Measurements from ENCODE around the gene NOSIP.

Gene NOSIP

DNA sequence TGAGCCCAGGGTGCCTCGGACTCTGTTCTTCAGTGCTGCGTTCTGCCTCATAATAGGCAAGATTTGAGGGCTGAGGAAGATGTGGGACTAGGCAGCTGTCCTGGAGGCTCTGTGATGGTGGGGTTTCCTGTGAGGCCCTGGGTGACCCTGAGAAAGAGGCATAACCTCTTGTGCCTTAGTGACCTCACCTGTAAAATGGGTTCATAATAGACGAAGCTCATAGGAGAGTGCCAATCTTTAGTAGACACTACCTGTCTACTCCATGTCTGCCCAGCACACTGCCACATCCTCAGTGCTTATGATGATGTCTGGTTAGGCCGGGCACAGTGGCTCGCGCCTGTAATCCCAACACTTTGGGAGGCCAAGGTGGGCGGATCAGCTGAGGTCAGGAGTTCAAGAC lies 36.2 kb upstream of the NOSIP start:
- TF ChIP-seq, protein P1, sequence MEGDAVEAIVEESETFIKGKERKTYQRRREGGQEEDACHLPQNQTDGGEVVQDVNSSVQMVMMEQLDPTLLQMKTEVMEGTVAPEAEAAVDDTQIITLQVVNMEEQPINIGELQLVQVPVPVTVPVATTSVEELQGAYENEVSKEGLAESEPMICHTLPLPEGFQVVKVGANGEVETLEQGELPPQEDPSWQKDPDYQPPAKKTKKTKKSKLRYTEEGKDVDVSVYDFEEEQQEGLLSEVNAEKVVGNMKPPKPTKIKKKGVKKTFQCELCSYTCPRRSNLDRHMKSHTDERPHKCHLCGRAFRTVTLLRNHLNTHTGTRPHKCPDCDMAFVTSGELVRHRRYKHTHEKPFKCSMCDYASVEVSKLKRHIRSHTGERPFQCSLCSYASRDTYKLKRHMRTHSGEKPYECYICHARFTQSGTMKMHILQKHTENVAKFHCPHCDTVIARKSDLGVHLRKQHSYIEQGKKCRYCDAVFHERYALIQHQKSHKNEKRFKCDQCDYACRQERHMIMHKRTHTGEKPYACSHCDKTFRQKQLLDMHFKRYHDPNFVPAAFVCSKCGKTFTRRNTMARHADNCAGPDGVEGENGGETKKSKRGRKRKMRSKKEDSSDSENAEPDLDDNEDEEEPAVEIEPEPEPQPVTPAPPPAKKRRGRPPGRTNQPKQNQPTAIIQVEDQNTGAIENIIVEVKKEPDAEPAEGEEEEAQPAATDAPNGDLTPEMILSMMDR (IDR thresholded peaks at IDR 0.05; ENCODE audit: low read depth, low read length), result no peak
- DNase-seq (ENCODE audit: low read depth, low spot score), result no peak
- in situ Hi-C loops (cut with HindIII; ENCODE audit: low sequenced_read_pairs), result no loop called here
- H3K4me3 ChIP-seq (ENCODE audit: low read depth, low read length), result no peak overlapping the region

DNA sequence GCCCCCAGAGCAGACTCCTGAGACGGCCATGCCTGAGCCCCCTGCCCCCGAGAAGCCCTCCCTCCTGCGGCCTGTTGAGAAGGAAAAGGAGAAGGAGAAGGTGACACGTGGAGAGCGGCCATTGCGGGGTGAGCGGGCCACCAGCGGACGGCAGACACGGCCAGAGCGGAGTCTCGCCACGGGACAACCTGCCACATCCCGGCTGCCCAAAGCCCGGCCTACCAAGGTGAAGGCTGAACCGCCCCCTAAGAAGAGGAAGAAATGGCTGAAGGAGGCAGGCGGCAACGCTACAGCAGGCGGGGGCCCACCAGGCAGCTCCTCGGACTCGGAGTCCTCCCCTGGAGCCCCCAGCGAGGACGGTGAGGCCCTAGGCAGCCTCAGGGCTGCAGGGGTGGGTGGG lies 35.5 kb upstream of the NOSIP start:
- no peak overlapping the region for H3K4me3 ChIP-seq (ENCODE audit: low read depth, low read length)
- no peak for DNase-seq (ENCODE audit: low read depth, low spot score)
- TF ChIP-seq, protein P1 (IDR thresholded peaks at IDR 0.05; ENCODE audit: low read depth, low read length), result no peak
- in situ Hi-C loops (cut with HindIII; ENCODE audit: low sequenced_read_pairs), result no loop called here

DNA sequence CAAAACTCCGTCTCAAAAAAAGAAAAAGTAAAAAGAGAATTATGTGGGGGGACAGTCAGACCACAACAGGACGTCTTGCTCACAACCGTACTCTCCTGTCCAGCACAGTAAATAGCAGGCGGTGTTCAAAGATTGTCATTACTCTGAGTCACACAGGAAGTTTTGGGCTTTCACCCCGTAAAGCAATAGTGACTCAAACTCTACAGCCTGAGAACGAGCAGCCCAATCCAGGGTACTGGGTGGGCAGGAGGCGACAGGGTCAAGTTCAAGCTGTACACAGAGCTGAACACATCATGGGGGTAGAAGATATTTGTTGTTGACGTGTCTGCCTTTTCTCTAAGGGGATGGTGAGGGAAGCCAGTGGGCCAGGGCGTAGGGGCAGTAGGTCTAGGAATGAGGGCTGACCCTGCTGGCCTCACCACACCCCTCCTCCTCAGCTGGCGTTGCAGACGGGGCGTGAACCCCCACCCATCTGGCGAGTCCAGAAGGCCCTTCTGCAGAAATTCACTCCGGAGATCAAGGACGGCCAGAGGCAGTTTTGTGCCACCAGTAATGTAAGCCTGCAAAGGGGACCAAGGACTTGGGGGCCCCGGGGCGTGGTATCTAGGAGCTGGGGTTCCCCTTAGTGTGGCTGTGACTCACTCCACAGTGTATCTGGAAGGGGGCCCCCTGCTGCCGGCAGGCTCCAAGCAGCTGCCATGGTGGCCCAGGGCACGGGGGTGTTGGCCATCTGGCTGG lies 33.9 kb upstream of the NOSIP start:
- in situ Hi-C loops (cut with HindIII; ENCODE audit: low sequenced_read_pairs), result no loop called here
- peak; percentile 81 for DNase-seq (ENCODE audit: low read depth, low spot score)
- H3K4me3 ChIP-seq (ENCODE audit: low read depth, low read length), result no peak overlapping the region
- TF ChIP-seq, protein P1 (IDR thresholded peaks at IDR 0.05; ENCODE audit: low read depth, low read length), result peak; percentile 23

DNA sequence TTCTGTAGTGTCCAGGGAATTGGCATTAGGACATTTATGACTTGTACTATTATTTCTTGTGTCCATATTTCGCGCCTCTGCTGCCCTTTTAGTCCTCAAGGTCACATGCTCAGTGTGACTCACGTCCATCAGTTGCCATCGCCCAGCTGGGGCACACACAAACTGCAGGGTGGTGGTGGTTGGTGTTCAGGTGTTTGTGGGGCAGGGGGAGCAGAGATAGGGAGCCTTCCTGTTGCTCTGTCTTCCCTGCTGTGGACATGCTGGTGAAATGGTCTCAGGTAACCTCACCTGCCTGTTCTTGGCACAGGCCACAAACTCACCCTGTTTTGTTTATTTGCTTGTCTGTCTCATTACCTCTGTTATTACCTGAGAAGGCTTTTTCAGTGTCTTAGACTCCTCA lies 33.0 kb upstream of the NOSIP start:
- TF ChIP-seq, protein P1 (IDR thresholded peaks at IDR 0.05; ENCODE audit: low read depth, low read length), result no peak
- in situ Hi-C loops (cut with HindIII; ENCODE audit: low sequenced_read_pairs), result no loop called here
- H3K4me3 ChIP-seq (ENCODE audit: low read depth, low read length), result no peak overlapping the region
- DNase-seq (ENCODE audit: low read depth, low spot score), result no peak

DNA sequence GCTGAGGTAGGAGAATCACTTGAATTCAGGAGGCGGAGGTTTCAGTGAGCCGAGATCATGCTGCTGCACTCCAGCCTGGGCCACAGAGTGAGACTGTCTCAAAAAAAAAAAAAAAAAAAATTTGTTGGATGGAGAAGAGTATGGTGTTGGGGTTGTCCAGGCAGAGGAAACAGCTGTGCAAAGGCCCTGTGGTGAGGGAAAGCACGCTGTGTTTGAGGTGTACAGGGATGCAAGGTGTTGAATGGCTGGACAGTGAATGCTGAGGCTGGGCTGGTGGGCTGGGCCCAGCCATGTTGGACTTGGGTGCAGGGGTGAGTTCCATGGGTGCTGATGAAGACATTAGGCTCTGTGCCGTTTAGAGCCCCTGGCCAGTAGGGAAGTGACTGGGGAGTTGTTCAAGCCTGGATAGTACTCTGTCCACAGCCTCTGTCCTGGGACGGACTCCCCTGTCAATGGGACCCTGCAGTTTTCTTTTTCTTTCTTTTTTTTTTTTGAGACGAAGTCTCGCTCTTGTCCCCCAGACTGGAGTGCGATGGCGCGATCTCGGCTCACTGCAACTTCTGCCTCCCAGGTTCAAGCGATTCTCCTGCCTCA lies 29.2 kb upstream of the NOSIP start:
- in situ Hi-C loops (cut with HindIII; ENCODE audit: low sequenced_read_pairs), result no loop called here
- DNase-seq (ENCODE audit: low read depth, low spot score), result no peak
- TF ChIP-seq, protein P1 (IDR thresholded peaks at IDR 0.05; ENCODE audit: low read depth, low read length), result no peak

DNA sequence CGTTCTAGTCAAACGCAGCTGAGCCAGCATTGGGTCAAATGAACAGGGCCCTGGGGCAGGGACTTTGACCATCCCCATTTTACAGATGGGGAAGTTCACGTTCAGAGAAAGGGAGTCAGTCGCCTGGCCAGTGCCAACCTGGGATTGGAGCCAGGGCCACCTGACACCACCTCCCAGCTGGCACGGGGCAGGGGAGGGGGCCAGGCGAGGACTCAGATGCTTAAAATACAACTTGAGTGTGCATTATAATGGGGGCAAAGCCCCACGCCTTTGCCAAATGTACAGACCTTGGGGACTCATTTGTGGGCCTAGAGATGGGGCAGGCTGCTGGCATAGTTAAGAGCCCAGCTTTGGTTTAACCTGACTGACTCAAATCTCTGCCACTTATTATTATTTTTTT lies 25.2 kb upstream of the NOSIP start:
- in situ Hi-C loops (cut with HindIII; ENCODE audit: low sequenced_read_pairs), result no loop called here
- no peak overlapping the region for H3K4me3 ChIP-seq (ENCODE audit: low read depth, low read length)
- TF ChIP-seq, protein P1 (IDR thresholded peaks at IDR 0.05; ENCODE audit: low read depth, low read length), result no peak

More for the DNA sequence above, 29.2 kb upstream of the NOSIP start:
- no peak overlapping the region for H3K4me3 ChIP-seq (ENCODE audit: low read depth, low read length)

More for the DNA sequence above, 25.2 kb upstream of the NOSIP start:
- no peak for DNase-seq (ENCODE audit: low read depth, low spot score)

Data from astrocyte of the spinal cord (primary cell).